ENCODE measurements around the gene DNAJC7.

The DNAJC7 gene

DNA sequence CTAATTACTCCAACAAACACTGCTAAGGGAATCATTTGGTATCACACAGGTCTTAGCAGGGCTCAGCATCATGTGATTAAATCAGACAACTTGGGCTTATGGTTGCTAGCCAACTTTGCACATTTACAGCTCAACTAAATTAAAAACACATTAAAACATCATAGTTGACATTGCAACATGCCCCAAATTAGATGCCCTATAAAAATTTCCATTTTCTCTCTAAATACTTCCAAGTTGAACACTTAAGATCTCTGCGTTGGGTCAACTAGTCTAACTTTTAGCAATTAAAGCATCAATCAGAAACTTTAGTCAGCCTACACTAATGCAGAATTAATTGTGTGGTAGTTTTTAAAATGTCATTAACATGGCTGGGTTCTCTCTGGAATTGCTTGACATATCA lies 12.1 kb downstream of the DNAJC7 start:
- TF ChIP-seq, protein P1, sequence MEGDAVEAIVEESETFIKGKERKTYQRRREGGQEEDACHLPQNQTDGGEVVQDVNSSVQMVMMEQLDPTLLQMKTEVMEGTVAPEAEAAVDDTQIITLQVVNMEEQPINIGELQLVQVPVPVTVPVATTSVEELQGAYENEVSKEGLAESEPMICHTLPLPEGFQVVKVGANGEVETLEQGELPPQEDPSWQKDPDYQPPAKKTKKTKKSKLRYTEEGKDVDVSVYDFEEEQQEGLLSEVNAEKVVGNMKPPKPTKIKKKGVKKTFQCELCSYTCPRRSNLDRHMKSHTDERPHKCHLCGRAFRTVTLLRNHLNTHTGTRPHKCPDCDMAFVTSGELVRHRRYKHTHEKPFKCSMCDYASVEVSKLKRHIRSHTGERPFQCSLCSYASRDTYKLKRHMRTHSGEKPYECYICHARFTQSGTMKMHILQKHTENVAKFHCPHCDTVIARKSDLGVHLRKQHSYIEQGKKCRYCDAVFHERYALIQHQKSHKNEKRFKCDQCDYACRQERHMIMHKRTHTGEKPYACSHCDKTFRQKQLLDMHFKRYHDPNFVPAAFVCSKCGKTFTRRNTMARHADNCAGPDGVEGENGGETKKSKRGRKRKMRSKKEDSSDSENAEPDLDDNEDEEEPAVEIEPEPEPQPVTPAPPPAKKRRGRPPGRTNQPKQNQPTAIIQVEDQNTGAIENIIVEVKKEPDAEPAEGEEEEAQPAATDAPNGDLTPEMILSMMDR (IDR thresholded peaks at IDR 0.05; ENCODE audit: low read depth, low read length): no peak
- peaks cover 65% of the 10 kb centered on the region for H3K36me3 ChIP-seq
- H3K27me3 ChIP-seq (ENCODE audit: insufficient read depth, low read depth, severe bottlenecking): no peaks in the 10 kb centered on the region
- no peaks in the 10 kb centered on the region for H3K9me3 ChIP-seq (ENCODE audit: severe bottlenecking)
- H3K4me3 ChIP-seq (ENCODE audit: low read depth, low read length): no peak overlapping the region
- no peak overlapping the region for H3K27ac ChIP-seq
- DNase-seq: no peak

DNA sequence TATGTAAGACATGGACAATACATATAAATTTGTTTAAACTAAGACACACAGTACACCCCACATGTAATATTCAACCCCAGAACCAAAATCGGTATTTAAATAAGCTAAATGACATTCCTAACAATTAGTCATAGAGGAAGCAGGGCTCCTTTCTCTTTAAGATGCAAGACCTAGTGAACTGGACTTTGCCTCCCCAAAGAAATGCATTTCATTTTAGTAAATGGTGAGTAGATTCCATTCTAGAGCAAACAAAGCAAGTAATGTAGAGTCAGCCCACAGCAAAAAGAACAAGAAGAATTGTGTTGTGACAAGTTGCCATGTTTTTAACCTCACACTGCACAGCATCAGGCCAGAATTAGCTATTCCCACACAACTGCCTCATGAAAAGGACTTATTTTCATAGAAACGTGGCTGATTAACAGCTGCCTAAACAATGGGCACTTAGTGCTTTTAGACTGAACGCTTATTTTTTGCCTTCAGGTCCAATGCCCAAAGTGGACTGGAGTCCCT lies 14.4 kb downstream of the DNAJC7 start:
- H3K9me3 ChIP-seq (ENCODE audit: severe bottlenecking): no peaks in the 10 kb centered on the region
- DNase-seq: no peak
- TF ChIP-seq, protein P1 (IDR thresholded peaks at IDR 0.05; ENCODE audit: low read depth, low read length): no peak
- H3K27ac ChIP-seq: no peak overlapping the region
- H3K4me3 ChIP-seq (ENCODE audit: low read depth, low read length): no peak overlapping the region
- H3K27me3 ChIP-seq (ENCODE audit: insufficient read depth, low read depth, severe bottlenecking): no peaks in the 10 kb centered on the region
- H3K36me3 ChIP-seq: peaks cover 69% of the 10 kb centered on the region

DNA sequence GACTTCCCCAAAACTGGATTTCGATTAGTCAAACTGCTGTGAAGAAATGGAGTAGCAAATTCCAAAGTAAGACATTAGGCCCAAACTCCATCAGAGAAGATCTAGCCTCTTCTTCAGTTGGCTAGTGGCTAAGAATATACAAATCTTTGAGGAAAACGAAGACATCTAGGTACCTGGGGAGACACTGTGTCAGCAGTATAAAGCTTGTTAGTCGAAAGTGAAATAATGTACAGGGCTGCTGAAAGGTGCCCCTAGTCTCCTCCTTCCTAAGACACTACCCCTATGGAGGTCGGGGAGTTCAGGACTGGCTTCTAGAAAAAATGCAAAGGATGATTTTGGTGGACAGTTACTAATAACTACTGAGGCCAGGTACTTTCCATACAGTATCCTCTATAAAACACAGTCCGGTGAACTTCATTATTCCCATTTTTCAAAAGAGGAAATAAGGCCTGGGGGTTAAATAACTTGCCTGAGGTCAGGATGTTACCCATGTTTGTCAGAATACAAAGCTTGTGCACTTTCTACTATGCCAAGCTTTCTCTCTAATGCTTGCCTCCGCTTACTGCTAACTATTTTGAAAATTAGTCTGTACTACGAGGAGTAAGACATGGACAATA lies 15.0 kb downstream of the DNAJC7 start:
- H3K9me3 ChIP-seq (ENCODE audit: severe bottlenecking): no peaks in the 10 kb centered on the region
- no peak for DNase-seq
- no peak overlapping the region for H3K4me3 ChIP-seq (ENCODE audit: low read depth, low read length)
- H3K27me3 ChIP-seq (ENCODE audit: insufficient read depth, low read depth, severe bottlenecking): no peaks in the 10 kb centered on the region
- TF ChIP-seq, protein P1 (IDR thresholded peaks at IDR 0.05; ENCODE audit: low read depth, low read length): no peak
- H3K36me3 ChIP-seq: peaks cover 74% of the 10 kb centered on the region
- no peak overlapping the region for H3K27ac ChIP-seq

DNA sequence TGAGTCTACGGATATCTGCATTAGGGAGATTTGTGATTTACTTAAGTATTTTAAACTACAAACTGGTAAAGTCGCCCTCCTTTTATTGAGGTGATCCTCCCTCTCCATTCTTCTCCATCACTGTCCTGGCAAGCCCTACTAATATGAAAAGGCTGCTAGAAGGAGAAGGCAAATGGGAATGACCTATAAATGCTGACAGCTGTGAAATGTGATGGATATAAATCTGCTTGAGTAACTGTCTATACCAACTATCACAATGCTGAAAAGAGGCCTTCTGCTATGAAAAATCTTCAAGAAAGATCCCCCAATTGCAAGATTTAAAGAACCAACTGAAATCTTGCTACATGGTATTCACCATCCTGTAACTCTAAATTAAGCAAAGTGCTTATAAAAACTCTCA lies 15.5 kb downstream of the DNAJC7 start:
- Histone ChIP-seq H3K4me3 (ENCODE audit: low read depth, low read length) (no peak overlapping the region), H3K9me3 (ENCODE audit: severe bottlenecking) (no peaks in the 10 kb centered on the region), H3K27ac (no peak overlapping the region), H3K27me3 (ENCODE audit: insufficient read depth, low read depth, severe bottlenecking) (no peaks in the 10 kb centered on the region), H3K36me3 (peaks cover 80% of the 10 kb centered on the region)
- no peak for DNase-seq
- TF ChIP-seq, protein P1 (IDR thresholded peaks at IDR 0.05; ENCODE audit: low read depth, low read length): no peak

DNA sequence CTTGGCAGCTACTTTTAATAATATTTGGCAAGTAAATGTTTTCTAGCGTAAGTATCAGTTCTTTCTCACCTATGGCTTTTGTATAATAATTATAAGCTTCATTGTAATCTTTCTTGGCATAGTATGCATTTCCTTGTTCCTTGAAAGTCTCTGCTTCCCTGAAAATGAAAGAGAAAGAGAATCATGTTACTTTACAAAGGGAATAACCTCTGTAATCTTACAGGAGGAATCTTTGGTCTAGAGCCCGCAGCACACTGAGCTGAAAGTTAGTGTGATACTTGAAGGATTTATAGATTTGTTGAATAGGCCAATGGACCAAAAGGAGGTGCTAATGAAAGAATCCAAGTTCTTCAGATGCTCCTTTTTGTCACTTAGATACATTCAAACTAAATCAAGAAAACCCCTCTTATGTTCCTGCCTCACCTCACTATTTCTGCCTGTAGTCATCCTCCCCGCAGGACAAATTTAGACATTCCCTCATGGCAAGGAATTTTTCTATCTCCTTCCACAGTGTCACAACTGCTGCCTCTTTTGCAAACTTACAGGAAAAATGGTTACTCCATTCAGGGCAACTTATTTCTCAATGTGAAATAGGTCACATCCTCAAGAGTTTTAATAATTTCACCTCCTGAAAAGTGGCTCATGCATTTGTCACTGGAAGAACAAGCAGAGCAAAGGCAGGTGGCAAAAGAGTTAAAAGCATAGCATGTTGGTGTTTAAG lies 16.7 kb downstream of the DNAJC7 start:
- no peak for DNase-seq
- Histone ChIP-seq H3K27me3 (ENCODE audit: insufficient read depth, low read depth, severe bottlenecking) (no peaks in the 10 kb centered on the region), H3K4me3 (ENCODE audit: low read depth, low read length) (no peak overlapping the region), H3K27ac (no peak overlapping the region), H3K36me3 (peaks cover 92% of the 10 kb centered on the region), H3K9me3 (ENCODE audit: severe bottlenecking) (no peaks in the 10 kb centered on the region)
- TF ChIP-seq, protein P1 (IDR thresholded peaks at IDR 0.05; ENCODE audit: low read depth, low read length): no peak

Data from WERI-Rb-1 (cell line).